ENCODE results near the gene KIRREL3. TPM values are rescaled to one million over a fixed set of nuclear protein-coding genes. Genes with fewer than 3 reads are reported as not detected.

Gene KIRREL3
- total and polyA plus RNA-seq, 2 experiments from 2014 or later: 16.1 to 35.6 TPM

- Histone ChIP-seq H3F3A (ENCODE audit: insufficient read depth) (no peaks in the 10 kb centered on the region), H3K79me2 (ENCODE audit: insufficient read depth) (no peaks in the 10 kb centered on the region), H3K4me1 (ENCODE audit: insufficient read depth) (peaks cover 9% of the 10 kb centered on the region; the same call in 1 of the 2 replicates), H2AFZ (no peak overlapping the region), H3K9ac (no peak overlapping the region), H3K27ac (no peak overlapping the region), H3K4me3 (no peak overlapping the region), H3K4me2 (ENCODE audit: unreplicated experiment) (no peak overlapping the region), H4K20me1 (ENCODE audit: insufficient read depth) (no peaks in the 10 kb centered on the region), H3K9me2 (ENCODE audit: insufficient read depth) (no peaks in the 10 kb centered on the region), H3K36me3 (ENCODE audit: low read depth) (no peaks in the 10 kb centered on the region), H3K27me3 (replicated peaks; ENCODE audit: insufficient read depth) (no peaks in the 10 kb centered on the region), H3K9me3 (ENCODE audit: low read depth) (no peaks in the 10 kb centered on the region)
- in situ Hi-C loops (cut with MboI): no loop called here
- 59 to 61% methylated on average over 2 of the region's 2 CpGs for WGBS, 2 experiments (ENCODE audit: low coverage in 1 of 2, low lambda C conversion rate in 2 of 2, missing lambda C conversion rate in 2 of 2)
- peak; percentile 50 for DNase-seq
- TF ChIP-seq EZH2 (IDR thresholded peaks at IDR 0.05; ENCODE audit: insufficient read depth, poor library complexity, severe bottlenecking) (no peak), EZH2phosphoT487 (IDR thresholded peaks at IDR 0.05; ENCODE audit: insufficient read depth, low read depth) (no peak)
These were observed 146.8 kb downstream of the KIRREL3 start for GRCh38 chr11:126853732-126854131.

DNA sequence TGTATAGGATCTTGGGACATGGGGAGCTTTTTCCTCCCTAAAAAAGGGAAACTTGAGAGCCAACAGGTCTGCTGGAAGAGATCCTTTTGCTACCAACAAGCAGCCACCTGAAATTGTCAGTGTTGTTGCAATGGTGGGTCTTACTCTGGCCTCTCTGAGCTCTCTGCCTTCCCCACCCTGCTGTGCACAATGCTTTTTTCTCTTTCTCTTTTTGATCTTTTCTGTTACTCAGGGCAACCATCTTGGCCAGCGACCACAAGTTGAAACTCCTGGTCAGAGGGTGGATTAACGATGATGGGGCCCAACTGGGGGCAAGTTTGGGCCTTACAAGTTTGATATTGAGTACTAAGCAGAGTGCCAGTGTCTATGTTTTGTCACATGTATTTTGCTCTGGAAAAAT, 155.8 kb downstream of the KIRREL3 start:
- 75 to 80% methylated on average over 2 of the region's 2 CpGs for WGBS, 2 experiments (ENCODE audit: low coverage in 1 of 2, low lambda C conversion rate in 2 of 2, missing lambda C conversion rate in 2 of 2)
- Histone ChIP-seq H3K9me2 (ENCODE audit: insufficient read depth) (no peaks in the 10 kb centered on the region; the same call in 1 of the 2 replicates), H3K27me3 (replicated peaks; ENCODE audit: insufficient read depth) (no peaks in the 10 kb centered on the region), H3K79me2 (ENCODE audit: insufficient read depth) (no peaks in the 10 kb centered on the region), H3K4me3 (no peak overlapping the region), H3K9ac (no peak overlapping the region), H3K9me3 (ENCODE audit: low read depth) (no peaks in the 10 kb centered on the region), H3K4me2 (ENCODE audit: unreplicated experiment) (no peak overlapping the region), H3K27ac (no peak overlapping the region), H4K20me1 (ENCODE audit: insufficient read depth) (no peaks in the 10 kb centered on the region), H3F3A (ENCODE audit: insufficient read depth) (peaks cover 20% of the 10 kb centered on the region), H3K4me1 (ENCODE audit: insufficient read depth) (peaks cover 16% of the 10 kb centered on the region), H2AFZ (no peak overlapping the region), H3K36me3 (ENCODE audit: low read depth) (no peaks in the 10 kb centered on the region)
- no peak for DNase-seq
- TF ChIP-seq EZH2 (IDR thresholded peaks at IDR 0.05; ENCODE audit: insufficient read depth, poor library complexity, severe bottlenecking) (no peak), EZH2phosphoT487 (IDR thresholded peaks at IDR 0.05; ENCODE audit: insufficient read depth, low read depth) (no peak)
- in situ Hi-C loops (cut with MboI): no loop called here

- H3K4me1 ChIP-seq (ENCODE audit: insufficient read depth): peaks cover 17% of the 10 kb centered on the region
- H3K9me2 ChIP-seq (ENCODE audit: insufficient read depth): no peaks in the 10 kb centered on the region; the same call in 1 of the 2 replicates
- no peaks in the 10 kb centered on the region for H3K27me3 ChIP-seq (replicated peaks; ENCODE audit: insufficient read depth)
- H3F3A ChIP-seq (ENCODE audit: insufficient read depth): peaks cover 22% of the 10 kb centered on the region
- no peak overlapping the region for H3K4me2 ChIP-seq (ENCODE audit: unreplicated experiment)
- in situ Hi-C loops (cut with MboI): no loop called here
- no peak overlapping the region for H3K9ac ChIP-seq
- H3K4me3 ChIP-seq: no peak overlapping the region
- H4K20me1 ChIP-seq (ENCODE audit: insufficient read depth): no peaks in the 10 kb centered on the region
- no peak overlapping the region for H3K27ac ChIP-seq
- no peaks in the 10 kb centered on the region for H3K79me2 ChIP-seq (ENCODE audit: insufficient read depth)
- no peaks in the 10 kb centered on the region for H3K36me3 ChIP-seq (ENCODE audit: low read depth)
- DNase-seq: no peak
- 77 to 86% methylated on average over 5 of the region's 5 CpGs for WGBS, 2 experiments (ENCODE audit: low coverage in 1 of 2, low lambda C conversion rate in 2 of 2, missing lambda C conversion rate in 2 of 2)
- TF ChIP-seq EZH2 (IDR thresholded peaks at IDR 0.05; ENCODE audit: insufficient read depth, poor library complexity, severe bottlenecking) (no peak), EZH2phosphoT487 (IDR thresholded peaks at IDR 0.05; ENCODE audit: insufficient read depth, low read depth) (no peak)
- no peaks in the 10 kb centered on the region for H3K9me3 ChIP-seq (ENCODE audit: low read depth)
- no peak overlapping the region for H2AFZ ChIP-seq
These were observed 157.5 kb downstream of the KIRREL3 start for GRCh38 chr11:126843096-126843495.

DNA sequence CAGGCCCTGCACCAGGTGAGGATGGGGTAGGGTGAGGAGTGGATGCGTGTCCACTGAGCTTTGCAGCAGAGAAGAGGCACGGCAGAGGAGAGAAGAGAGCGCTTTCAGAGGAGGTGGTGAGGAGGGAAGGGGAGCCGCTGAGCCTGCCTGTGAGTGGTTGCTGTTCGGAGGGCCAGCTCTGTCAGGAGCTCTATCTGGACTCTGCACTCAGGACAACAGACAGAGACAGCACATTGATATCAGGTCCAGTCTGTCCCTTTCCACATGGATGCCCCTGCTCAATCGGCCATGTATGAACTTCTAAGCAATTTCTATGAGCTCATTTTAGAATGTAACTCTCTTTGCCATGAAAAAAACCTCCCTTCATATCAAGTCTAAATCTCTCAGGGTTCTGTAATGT, 158.6 kb downstream of the KIRREL3 start:
- H3K9me3 ChIP-seq (ENCODE audit: low read depth): no peaks in the 10 kb centered on the region
- H4K20me1 ChIP-seq (ENCODE audit: insufficient read depth): no peaks in the 10 kb centered on the region
- no peak overlapping the region for H3K27ac ChIP-seq
- H3K9me2 ChIP-seq (ENCODE audit: insufficient read depth): no peaks in the 10 kb centered on the region; the same call in 1 of the 2 replicates
- DNase-seq: no peak
- no peaks in the 10 kb centered on the region for H3K36me3 ChIP-seq (ENCODE audit: low read depth)
- H3K9ac ChIP-seq: no peak overlapping the region
- peaks cover 22% of the 10 kb centered on the region for H3F3A ChIP-seq (ENCODE audit: insufficient read depth)
- no peak overlapping the region for H3K4me2 ChIP-seq (ENCODE audit: unreplicated experiment)
- H3K4me3 ChIP-seq: no peak overlapping the region
- in situ Hi-C loops (cut with MboI): no loop called here
- no peak for TF ChIP-seq EZH2 (IDR thresholded peaks at IDR 0.05; ENCODE audit: insufficient read depth, poor library complexity, severe bottlenecking)
- TF ChIP-seq EZH2phosphoT487 (IDR thresholded peaks at IDR 0.05; ENCODE audit: insufficient read depth, low read depth): no peak
- peaks cover 17% of the 10 kb centered on the region for H3K4me1 ChIP-seq (ENCODE audit: insufficient read depth)
- H2AFZ ChIP-seq: no peak overlapping the region
- WGBS, 2 experiments (ENCODE audit: low coverage in 1 of 2, low lambda C conversion rate in 2 of 2, missing lambda C conversion rate in 2 of 2): 83 to 85% methylated on average over 6 of the region's 6 CpGs
- no peaks in the 10 kb centered on the region for H3K27me3 ChIP-seq (replicated peaks; ENCODE audit: insufficient read depth)
- H3K79me2 ChIP-seq (ENCODE audit: insufficient read depth): peaks cover 6% of the 10 kb centered on the region

DNA sequence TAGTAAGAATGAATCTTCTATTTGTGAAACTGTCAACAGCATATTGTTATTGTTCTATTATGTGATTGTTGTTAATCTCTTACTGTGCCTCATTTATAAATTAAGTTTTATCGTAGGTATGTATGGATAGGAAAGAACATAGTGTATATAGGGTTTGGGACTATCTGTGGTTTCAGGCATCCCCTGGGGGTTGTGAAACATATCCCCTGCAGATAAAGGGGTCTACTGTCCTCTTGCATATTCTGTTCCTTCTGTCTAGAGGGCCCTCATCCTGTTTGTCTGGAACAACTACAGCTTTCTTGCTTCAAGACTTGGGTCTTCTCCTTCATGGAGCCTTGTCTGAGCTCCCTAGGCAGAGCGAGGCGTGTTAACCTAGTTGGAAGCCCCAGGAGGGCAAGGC, 159.6 kb downstream of the KIRREL3 start:
- H3K27me3 ChIP-seq (replicated peaks; ENCODE audit: insufficient read depth): no peaks in the 10 kb centered on the region
- no peak overlapping the region for H2AFZ ChIP-seq
- H3K9me3 ChIP-seq (ENCODE audit: low read depth): no peaks in the 10 kb centered on the region
- peaks cover 15% of the 10 kb centered on the region for H3K79me2 ChIP-seq (ENCODE audit: insufficient read depth)
- no peak for DNase-seq
- H3K4me3 ChIP-seq: no peak overlapping the region
- H3F3A ChIP-seq (ENCODE audit: insufficient read depth): peaks cover 24% of the 10 kb centered on the region
- in situ Hi-C loops (cut with MboI): no loop called here
- H3K4me2 ChIP-seq (ENCODE audit: unreplicated experiment): peak overlapping the region; percentile 44
- peak overlapping the region; percentile 59; the same call in 1 of the 2 replicates for H3K9ac ChIP-seq
- WGBS, 2 experiments (ENCODE audit: low coverage in 1 of 2, low lambda C conversion rate in 2 of 2, missing lambda C conversion rate in 2 of 2): 98 to 100% methylated on average over 3 of the region's 3 CpGs
- no peaks in the 10 kb centered on the region for H3K36me3 ChIP-seq (ENCODE audit: low read depth)
- H3K4me1 ChIP-seq (ENCODE audit: insufficient read depth): peaks cover 25% of the 10 kb centered on the region
- no peaks in the 10 kb centered on the region for H4K20me1 ChIP-seq (ENCODE audit: insufficient read depth)
- TF ChIP-seq EZH2phosphoT487 (IDR thresholded peaks at IDR 0.05; ENCODE audit: insufficient read depth, low read depth): no peak
- TF ChIP-seq EZH2 (IDR thresholded peaks at IDR 0.05; ENCODE audit: insufficient read depth, poor library complexity, severe bottlenecking): no peak
- H3K27ac ChIP-seq: peak overlapping the region; percentile 84
- H3K9me2 ChIP-seq (ENCODE audit: insufficient read depth): no peaks in the 10 kb centered on the region; the same call in 1 of the 2 replicates
